Umbilical cord (tissue), 2 donors: Measurements from ENCODE around the gene SMIM38. TPM values are rescaled to one million over a fixed set of nuclear protein-coding genes. Genes with fewer than 3 reads are reported as not detected.

ENCODE experiments used
- DNase-seq: peaks from one replicate; pipeline ENCODE4 v3.0.0-alpha.2; 2015; ENCODE audit warnings: low spot score
- total RNA-seq: library from RNA; depleted of rRNA; stranded (reverse); fragments of >200 nt; gene quantifications from one replicate; pipeline ENCODE4 v1.2.3, GENCODE V29; 2014; ENCODE audit warnings: low replicate concordance; ENCODE audit not compliant: insufficient read depth

Gene SMIM38
- total RNA-seq, 1 donor from 2014 or later = 4.6 TPM

- DNase-seq = no peak
These were observed 47.6 kb downstream of the SMIM38 start for GRCh38 chr11:69203381-69203780.

- no peak for DNase-seq
These were observed 48.1 kb downstream of the SMIM38 start for GRCh38 chr11:69203901-69204245.

- DNase-seq = no peak
These were observed 48.7 kb downstream of the SMIM38 start for GRCh38 chr11:69204246-69204940.

GRCh38 chr11:69204941-69205742, 49.4 kb downstream of the SMIM38 start:
- no peak for DNase-seq

Other genes with a start within 250 kb of the SMIM38 start
- not detected for gene MRGPRD, start 174.9 kb upstream of the SMIM38 start, total RNA-seq
- gene MRGPRF, start 142.7 kb upstream of the SMIM38 start, total RNA-seq = 38.8 TPM
- 11.3 TPM for gene TPCN2, start 107.0 kb upstream of the SMIM38 start, total RNA-seq
- gene MYEOV, start 138.2 kb downstream of the SMIM38 start, total RNA-seq = 0.48 TPM